HG03558 (cell line): ENCODE results near the gene IQUB.
"Not testable (repeated sequence)": the region's sequence is repeated elsewhere in the genome, so short reads cannot be mapped to it uniquely, and the experiment has no call there.

Experiments
- ATAC-seq: cut with Tn5 transposase; IDR thresholded peaks from one replicate; pipeline ENCODE4 v1.9.1; 2021; ENCODE audit warnings: moderate number of reproducible peaks; ENCODE audit not compliant: unreplicated experiment; ENCODE audit errors: extremely low read depth

IQUB gene

DNA sequence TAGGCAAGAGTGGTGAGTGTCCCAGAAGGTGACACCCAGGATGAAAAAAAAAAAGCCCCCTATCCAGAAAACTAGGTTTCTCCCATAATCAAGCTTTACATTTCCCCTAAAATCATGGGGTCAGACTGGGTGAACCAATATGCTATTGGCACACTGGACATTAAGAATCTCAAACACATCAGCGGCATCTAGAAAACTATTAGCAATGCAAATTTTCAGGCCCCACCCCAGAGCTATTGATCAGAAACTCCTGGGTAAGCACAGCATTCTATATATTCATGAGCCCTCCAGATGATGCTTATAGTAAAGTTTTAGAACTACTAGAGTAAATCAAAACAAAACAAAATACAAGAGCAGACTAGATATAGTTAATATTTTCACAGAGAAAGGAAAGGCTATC is 36.4 kb downstream of the IQUB start:
- no peak for ATAC-seq

DNA sequence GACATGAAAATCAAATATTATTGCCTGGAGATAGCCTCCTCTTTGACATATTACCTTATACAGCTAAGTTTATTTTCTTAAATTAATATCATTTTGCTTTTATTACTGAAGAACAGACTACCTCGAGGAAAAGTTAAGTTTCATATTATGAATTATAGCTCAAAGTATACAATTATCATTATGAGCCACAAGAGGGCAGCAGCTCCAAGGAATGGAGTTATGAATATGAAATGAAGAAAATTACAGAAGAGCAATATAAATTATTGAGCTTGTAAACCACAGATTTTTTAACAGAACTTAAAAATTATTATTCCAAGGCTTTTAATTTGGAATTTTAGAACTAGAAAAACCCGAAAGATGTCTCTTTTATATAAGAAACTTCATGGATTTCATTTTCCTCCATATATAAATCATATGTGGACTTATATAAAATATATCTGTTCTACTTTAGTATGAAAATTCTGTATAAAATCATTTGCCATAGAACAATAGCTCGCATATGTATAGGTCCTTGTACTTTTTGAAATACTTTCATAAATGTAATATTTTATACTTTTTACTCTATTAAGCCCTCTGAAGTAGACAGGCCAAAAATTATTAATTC is 40.1 kb downstream of the IQUB start:
- ATAC-seq = no peak

DNA sequence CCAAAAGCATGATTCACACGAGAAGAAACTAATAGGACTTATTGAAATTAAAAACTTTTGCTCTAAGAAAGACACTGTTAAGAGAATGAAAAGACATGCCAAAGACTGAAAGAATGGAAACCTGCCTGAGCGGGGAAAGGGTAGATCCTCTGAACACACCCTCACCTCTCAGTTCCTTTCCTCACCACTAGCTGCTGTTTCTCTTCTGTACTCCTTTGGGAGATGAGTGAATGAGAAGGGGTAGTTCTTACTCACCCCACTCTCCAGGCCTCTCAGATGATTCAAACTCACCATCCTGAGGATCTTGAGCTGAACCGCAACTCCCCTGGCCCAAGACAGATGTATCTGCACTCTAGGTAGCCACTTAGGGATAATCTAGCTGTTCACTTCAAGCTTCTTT is 41.9 kb downstream of the IQUB start:
- no peak for ATAC-seq

DNA sequence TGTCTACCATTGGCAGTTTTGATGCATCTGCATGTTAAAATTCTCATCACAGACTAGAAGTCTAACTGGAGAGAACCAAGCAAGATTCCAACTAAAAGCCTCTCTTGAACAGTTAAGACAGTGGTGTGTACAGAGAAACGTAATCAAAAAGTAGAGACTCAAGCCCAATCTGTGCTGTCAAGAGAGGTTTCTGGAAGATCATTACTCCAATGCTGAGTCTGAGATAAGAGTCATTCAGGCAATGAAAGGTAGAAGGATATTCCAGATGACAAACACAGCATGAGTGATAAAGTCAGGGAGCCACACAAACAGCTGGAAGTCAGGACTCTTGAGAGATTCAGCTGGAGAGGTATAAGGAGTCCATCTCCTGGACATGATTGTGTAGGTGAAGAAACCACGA is 48.7 kb downstream of the IQUB start:
- ATAC-seq = no peak

DNA sequence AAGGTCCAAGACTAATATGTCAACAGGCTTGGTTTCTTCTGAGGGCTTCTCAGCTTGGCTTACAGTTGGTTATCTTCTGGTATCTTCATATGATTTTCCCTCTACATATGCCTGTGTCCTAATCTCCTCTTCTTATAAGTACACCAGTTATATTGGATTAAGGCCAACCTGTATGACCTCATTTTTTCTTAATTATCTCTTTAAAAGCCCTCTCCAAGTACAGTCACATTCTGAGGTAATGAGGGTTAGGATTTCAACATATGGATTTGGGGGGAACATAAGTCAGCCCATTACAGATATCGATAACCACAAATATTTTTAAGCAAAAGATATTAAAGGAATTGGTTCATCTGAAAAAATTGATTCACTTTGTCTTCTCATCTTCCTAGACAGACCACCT is 49.2 kb downstream of the IQUB start:
- ATAC-seq = no peak

DNA sequence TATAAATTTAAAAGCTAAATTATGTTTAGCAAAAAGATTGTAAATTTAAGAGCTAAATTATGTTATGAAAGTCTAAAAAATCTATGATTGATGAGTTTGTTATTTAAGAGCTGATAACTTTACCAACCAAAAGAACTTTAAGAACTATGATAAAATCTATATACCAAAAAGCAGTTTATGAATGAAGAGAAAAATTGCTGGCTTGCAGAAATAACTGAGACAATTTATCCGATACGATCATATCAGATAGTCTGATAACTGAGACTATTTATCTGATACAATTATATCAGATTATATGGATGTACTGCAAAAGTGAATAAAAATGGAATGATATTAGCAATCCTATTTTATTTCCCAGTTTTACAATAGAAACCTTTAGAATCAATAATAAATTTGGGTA is 50.2 kb downstream of the IQUB start:
- no peak for ATAC-seq

DNA sequence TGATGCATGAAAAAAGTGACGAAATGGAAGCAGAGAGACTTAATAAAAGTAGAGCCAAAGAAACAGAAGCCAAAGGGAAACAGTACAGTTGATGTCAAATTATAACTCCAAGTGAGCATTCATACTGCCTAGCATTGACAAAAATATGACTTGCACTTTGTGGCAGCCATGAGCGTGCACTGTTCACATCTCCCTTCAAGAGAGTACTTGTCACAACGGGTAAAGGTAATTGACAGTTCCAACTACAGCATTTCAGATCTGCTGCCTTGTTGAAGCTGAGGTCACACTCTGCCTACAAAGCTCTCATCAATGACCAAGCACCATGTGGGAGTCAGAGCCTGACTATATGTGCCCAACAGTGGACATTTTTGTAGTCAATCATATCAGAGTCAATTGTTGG is 54.3 kb downstream of the IQUB start:
- no peak for ATAC-seq

DNA sequence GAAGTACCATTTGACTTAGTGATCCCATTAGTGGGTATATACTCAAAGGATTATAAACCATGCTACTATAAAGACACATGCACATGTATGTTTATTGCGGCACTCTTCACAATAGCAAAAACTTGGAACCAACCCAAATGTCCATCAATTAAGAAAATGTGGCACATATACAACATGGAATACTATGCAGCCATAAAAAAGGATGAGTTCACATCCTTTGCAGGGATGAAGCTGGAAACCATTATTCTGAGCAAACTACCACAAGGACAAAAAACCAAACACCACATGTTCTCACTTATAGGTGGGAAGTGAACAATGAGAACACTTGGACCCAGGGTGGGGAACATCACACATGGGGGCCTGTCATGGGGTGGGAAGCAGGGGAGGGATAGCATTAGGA is 56.3 kb downstream of the IQUB start:
- ATAC-seq = not testable (repeated sequence)

DNA sequence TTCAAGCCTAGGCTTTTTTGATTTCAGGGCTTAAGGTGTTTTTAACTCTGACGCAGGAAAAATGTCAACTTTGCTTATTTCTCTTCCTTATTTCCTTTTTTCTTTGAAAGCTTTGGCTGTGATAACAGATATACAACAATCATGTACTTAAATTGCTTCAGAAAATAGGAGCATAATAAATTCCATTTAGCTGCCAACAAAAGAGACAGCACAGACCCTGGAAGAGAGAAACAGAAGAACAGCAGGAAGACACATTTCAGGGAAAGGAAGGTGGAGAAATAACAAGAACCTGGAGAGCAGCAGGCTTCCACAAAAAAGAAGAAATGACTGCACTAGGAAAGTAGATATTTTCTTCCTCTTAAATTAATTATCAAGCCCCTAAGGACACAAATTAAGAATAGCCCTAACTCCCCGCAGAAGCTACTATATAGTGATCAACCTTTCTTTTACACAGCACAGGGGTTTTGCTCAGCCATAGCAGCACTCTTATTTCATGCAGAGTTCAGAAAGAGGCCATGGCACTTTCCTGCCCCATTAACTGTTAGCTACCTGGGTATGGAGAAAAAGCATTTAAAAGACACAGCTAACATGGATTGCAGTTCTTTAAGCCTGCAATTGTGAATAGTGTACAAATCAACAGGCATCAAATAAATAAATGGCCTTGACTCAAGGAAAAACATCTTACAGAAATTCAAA is 61.5 kb downstream of the IQUB start:
- no peak for ATAC-seq

DNA sequence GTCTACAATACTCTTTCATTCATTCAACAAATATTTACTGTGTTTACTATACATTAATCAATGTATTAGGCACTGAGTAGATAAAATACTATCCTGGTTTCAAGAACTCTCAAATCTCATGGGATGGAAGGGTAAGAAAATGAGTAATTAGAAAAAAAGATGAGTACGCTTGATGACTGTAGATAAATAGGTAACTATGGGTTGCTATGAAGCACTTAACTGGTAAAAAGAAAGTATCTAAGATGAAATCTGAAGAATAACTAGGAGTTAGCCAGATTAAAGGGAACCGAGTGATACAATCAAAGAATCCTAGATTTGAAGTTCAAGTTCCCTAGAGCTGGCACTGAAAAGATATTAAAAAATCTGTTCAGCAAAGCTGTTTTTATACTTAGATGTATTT is 62.1 kb downstream of the IQUB start:
- ATAC-seq = no peak

DNA sequence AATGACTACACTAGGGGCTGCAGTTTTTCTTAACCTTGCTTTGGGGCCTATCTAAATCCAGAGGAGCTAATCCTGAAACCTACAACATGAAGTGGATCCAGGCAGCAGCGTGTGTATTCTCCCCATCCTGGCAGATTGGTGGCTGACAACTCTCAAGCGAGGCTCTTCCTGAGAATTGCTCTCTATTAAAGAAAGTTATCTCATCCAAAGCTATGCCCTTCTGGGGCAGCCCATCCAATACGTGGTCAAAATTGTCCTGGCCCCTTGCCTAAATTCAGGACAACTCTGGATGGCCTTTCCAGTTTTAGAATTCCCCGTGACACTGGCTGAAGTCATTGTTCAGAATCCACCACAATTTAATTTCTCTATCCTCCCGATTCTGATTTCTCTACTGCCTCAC is 66.1 kb downstream of the IQUB start:
- no peak for ATAC-seq

DNA sequence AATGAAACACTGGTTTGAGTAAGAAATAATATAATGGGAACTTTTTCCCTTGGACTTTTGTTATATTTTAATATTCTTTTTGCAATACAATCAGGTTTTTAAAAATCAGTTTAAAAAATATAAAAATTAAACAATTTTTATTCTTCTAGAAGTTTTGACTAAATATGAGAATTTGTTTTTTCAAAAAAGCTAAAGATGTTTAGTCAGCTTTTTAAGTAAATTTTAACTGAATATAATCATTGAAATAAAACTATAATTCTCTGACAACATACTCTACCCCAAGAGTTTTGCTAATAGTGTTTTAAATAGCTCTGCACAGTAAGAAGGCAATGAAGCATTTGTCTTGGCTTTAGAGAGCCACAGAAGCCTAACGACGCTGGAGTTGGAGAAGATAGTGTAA is 70.5 kb downstream of the IQUB start:
- ATAC-seq = no peak

DNA sequence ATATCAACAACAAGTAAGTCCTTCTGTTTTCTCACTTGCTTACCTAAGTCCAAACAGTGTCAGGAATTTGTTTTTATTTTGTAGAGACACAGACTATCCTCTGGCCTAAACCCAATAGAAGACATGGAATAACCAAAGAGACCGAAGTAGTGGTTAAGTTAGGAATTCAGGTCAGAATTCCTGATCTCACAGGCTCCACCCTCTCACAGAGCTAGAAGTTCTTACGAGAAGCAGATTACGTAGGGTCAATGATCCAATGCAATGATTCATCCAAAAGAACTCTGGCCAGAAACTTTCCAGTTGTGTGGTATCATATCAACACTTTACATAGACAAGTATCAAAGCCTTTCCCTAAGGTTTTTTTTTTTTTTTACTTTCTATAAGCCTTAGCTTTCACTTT is 73.8 kb downstream of the IQUB start:
- ATAC-seq = no peak

DNA sequence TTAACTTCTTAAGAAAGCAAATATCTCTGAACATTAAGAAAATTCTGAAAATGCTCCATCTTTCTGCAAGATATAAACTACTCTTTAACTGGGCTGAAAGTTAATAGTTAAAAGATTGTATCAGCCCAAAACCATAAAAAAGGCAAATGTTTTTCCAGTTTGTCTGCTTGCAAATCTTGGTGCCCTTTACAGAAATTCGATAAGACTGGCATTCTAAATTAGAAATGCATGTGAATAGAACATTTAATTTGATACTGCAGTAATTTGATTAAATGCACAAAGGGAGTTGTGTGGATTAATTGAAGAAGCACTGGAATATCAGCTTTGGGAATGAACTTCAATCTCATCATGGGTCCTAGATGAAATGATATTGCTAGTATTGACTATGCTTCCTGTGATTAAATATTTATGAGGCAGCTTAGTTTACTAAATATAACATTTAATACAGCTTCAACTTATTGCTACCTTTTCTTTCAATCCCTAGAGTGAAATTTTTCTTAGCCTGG is 78.4 kb downstream of the IQUB start:
- ATAC-seq = no peak

DNA sequence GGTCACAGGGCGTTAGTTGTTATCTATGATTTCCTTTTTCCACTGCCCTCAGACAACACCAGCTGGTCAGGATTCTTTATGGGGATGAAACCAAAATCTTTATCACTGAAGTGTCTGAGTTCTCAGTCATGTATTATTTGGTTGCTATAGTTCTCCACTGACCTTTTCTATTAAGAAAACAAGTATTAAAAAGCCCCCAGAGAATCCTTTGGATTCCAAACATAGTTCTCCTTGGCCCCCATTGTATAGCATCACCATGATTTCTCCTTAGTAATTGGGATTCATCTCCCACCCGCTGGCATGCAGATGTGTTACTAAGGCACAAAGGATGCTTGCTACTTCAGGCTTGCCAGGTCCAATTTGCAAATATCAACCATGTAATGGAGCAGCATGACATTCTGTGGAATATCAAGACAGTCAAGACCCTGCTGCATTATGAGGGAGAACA is 94.3 kb downstream of the IQUB start:
- ATAC-seq = no peak

DNA sequence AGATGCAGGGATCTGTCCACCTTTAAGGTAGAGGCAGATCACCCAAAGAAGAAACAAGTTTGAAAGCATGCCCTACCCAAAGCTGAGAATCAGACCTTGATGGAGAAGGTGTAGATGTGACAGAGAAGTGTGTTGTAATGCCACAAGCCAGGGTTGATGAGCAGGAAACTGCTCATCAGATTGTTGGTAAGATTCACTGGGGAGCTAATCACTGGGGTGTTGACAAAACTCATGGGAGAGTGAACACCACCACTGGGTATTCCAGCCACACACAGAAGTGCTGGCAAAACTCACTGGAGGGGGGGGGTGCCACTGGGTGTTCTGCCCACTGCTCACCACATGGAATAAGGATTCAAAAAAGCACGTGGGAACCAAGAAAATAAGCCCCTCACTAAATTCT is 95.2 kb downstream of the IQUB start:
- ATAC-seq = no peak

DNA sequence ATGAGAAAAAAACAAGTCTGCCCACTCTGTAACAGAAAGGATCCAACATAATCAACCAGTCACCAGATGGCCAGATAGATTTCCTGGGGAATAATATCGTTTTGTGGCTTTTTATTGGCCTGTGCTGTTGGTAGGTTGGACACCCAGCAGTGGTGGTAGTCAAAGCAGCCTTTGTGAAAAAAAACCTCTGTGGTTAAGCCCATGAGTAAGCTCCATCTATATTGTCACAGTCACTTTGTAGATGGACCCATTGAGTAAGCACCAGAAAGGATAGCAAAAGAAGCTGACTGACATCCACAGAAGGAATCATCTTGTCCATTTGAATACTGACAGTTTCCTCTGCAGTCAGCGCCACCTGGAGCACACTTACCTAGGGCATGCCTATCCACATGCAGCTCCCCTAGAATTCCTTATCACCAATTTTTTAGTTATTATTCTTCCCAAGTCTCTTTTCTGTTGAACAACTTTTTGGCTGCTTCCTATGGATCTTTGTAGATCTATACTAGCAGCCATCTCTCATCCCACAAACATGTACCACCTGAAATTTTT is 96.9 kb downstream of the IQUB start:
- no peak for ATAC-seq

DNA sequence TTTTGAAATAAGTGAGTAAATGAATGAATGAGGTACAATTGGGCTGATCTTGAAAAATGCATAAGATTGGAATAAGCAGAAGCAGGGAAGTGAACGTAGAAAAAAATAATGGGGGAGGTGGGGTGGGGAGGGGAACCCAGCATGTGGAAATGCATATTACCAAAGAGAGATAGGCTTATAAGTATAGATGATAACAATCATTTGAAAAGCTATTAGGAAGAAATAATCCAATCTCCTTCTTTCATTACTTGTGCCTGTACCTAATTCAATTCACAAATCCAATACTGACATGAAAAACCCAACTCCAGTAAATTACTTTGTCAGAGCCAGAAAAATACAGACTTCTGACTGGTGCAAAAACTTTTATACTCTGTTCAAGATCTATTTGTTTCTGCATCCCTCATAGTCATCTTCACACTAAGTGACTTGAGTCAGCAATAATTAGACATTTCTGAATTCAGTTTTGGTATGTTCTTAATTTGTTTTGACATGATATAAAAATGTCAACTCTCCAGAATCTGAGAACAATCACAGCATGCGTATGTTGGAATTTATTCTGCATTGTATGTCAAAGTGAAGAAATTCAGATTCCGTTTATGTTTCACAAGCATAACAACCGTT is 99.2 kb downstream of the IQUB start:
- ATAC-seq = no peak

DNA sequence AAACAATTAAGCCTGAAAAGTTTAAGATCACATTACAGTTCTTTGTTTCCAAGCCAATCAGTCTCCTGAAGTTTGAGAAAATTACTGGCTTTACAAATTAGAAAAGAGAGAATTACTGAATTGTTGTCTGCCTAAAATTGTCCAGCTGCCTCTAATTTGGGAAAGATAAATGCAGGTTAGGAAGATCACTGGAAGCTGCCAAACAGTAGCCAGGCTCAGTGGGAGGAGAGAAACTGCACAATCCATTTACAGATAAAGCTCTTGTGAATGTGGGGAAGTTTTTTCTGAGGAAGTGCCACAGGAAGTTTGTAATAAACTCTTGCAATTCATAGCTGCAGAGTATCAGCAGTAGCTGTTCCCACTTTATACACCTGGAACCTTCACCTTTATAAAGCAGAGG is 100.7 kb downstream of the IQUB start:
- no peak for ATAC-seq

DNA sequence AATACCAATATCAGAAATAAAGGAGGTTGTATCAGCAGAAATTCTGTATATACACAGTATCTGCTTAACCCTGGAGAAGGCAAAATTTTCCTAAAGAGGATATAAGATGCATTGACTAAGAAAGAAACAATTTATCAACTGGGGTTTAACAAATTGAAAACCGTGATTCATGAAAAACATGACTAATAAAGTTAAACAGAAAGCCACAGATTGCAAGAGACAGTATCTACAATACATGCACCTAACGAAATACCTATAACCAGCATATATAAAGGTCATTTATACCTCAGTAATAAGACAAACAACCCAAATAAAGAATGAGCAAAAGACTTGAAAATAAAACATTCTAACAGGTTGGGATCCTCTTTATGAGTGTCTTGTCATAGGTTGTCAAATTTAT is 101.8 kb downstream of the IQUB start:
- ATAC-seq = no peak

DNA sequence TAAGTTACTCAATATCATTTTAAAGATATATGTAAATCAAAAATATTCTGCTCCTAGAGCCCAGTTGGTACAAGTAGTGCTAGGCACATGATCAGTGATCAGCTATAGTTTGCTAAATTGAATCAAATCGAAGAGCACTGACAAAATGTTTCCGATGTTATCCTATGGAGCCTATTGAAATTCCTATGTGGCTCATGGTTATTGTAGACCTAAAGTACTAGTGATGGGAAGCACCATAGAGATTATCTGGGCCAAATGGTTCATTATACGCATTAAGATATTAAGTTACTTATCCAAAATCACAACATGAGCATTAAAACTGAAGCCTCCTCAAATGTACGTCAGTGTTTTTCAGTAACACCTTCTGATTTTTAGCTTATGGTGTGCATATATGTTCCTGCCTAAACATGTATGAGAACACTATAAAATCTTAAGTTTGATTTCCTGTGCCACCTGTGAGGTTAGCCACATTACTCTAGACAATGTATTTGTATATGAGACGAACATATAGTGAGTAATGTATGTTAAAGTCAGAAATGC is 103.2 kb downstream of the IQUB start:
- no peak for ATAC-seq
